HepG2 (cell line): ENCODE data around the gene DAAM2. TPM values are rescaled to one million over a fixed set of nuclear protein-coding genes. Genes with fewer than 3 reads are reported as not detected.

Source experiments
- GTF3A ChIP-seq: sonication (generic); formaldehyde crosslinking; conservative IDR thresholded peaks from 2 replicates; pipeline ENCODE4 v1.4.0; 2020; ENCODE audit warnings: mild to moderate bottlenecking, missing genetic modification reagents
- LCORL ChIP-seq, 2 experiments: fragments of 450-650 bp in 1 of 2; sonication (generic) in 1 of 2; formaldehyde crosslinking in 1 of 2; IDR thresholded peaks; 2 replicates each; pipeline versions ENCODE4 v1.5.0 to v1.6.1; 2017 to 2020; ENCODE audit warnings: antibody characterized with exemption in 1 of 2, missing genetic modification reagents in 1 of 2
- MZF1 ChIP-seq: sonication (generic); formaldehyde crosslinking; IDR thresholded peaks from 2 replicates; pipeline ENCODE4 v1.8.1; 2023; ENCODE audit warnings: mild to moderate bottlenecking, missing genetic modification reagents, borderline replicate concordance
- NFIC ChIP-seq: IDR thresholded peaks from 2 replicates; pipeline ENCODE4 v1.6.1; 2012; ENCODE audit warnings: mild to moderate bottlenecking, low read length, inconsistent platforms
- NRL ChIP-seq: sonication (generic); formaldehyde crosslinking; IDR thresholded peaks from 2 replicates; pipeline ENCODE4 v1.5.0; 2020; ENCODE audit warnings: missing genetic modification reagents, mild to moderate bottlenecking, moderate library complexity, borderline replicate concordance
- TMF1 ChIP-seq: sonication (generic); formaldehyde crosslinking; IDR thresholded peaks from 2 replicates; pipeline ENCODE4 v1.8.1; 2022; ENCODE audit warnings: low read depth, missing genetic modification reagents
- TSC22D2 ChIP-seq: sonication (generic); formaldehyde crosslinking; IDR thresholded peaks from 2 replicates; pipeline ENCODE4 v1.5.1; 2020; ENCODE audit warnings: missing genetic modification reagents, mild to moderate bottlenecking, borderline replicate concordance
- ZFP37 ChIP-seq: sonication (generic); formaldehyde crosslinking; IDR thresholded peaks from 2 replicates; pipeline ENCODE4 v1.4.0; 2020; ENCODE audit warnings: missing genetic modification reagents, borderline replicate concordance
- ZFYVE20 ChIP-seq: sonication (generic); formaldehyde crosslinking; IDR thresholded peaks from 2 replicates; pipeline ENCODE4 v1.8.0; 2023; ENCODE audit warnings: low read depth, mild to moderate bottlenecking, moderate library complexity, missing genetic modification reagents, borderline replicate concordance
- ZNF253 ChIP-seq: sonication (generic); formaldehyde crosslinking; IDR thresholded peaks from 2 replicates; pipeline ENCODE4 v1.8.0; 2022; ENCODE audit warnings: mild to moderate bottlenecking, missing genetic modification reagents, borderline replicate concordance
- ZNF441 ChIP-seq: sonication (generic); formaldehyde crosslinking; IDR thresholded peaks from 2 replicates; pipeline ENCODE4 v1.7.0; 2021; ENCODE audit warnings: missing genetic modification reagents, borderline replicate concordance
- ZNF703 ChIP-seq: sonication (generic); formaldehyde crosslinking; IDR thresholded peaks from 2 replicates; pipeline ENCODE4 v1.5.1; 2020; ENCODE audit warnings: missing genetic modification reagents, mild to moderate bottlenecking, moderate library complexity, borderline replicate concordance
- ZNF75D ChIP-seq: sonication (generic); formaldehyde crosslinking; IDR thresholded peaks from 2 replicates; pipeline ENCODE4 v1.8.1; 2023; ENCODE audit warnings: missing genetic modification reagents, mild to moderate bottlenecking, borderline replicate concordance
- ZNF788 ChIP-seq: sonication (generic); formaldehyde crosslinking; IDR thresholded peaks from 2 replicates; pipeline ENCODE4 v1.5.0; 2020; ENCODE audit warnings: mild to moderate bottlenecking, missing genetic modification reagents, borderline replicate concordance
- ZSCAN30 ChIP-seq: sonication (generic); formaldehyde crosslinking; IDR thresholded peaks from 2 replicates; pipeline ENCODE4 v1.5.0; 2020; ENCODE audit warnings: mild to moderate bottlenecking, missing genetic modification reagents
- polyA plus RNA-seq, 8 experiments: library from polyadenylated mRNA; depleted of rRNA in 3 of 8; stranded (reverse) in 7 of 8; unstranded in 1 of 8; fragments of >200 nt; fragmentation: Illumina TruSeq in 4 of 8; extraction: Trizol in 4 of 8; gene quantifications; 2 replicates each; pipeline versions ENCODE4 v1.2.1 to v1.2.3, GENCODE V29; 2011 to 2016; ENCODE audit warnings: low read depth in 4 of 8, missing spikeins in 1 of 8, mixed read lengths in 1 of 8; ENCODE audit not compliant: insufficient read depth in 1 of 8
- total RNA-seq, 5 experiments: library from RNA; depleted of rRNA; stranded (reverse); fragments of >200 nt; fragmentation: Illumina TruSeq; extraction: Trizol; gene quantifications; 2 replicates each; pipeline ENCODE4 v1.2.3, GENCODE V29; 2016; ENCODE audit warnings: low read depth in 1 of 5
- TF ChIP-seq, protein P1 (sequence below): sonication (generic); formaldehyde crosslinking; IDR thresholded peaks from 2 replicates; pipeline ENCODE4 v1.5.0; 2020; ENCODE audit warnings: mild to moderate bottlenecking, low read depth, missing genetic modification reagents, borderline replicate concordance
- TF ChIP-seq, protein P2 (sequence below): sonication (generic); formaldehyde crosslinking; IDR thresholded peaks from 2 replicates; pipeline ENCODE4 v1.8.1; 2023; ENCODE audit warnings: missing genetic modification reagents, mild to moderate bottlenecking, borderline replicate concordance
- TF ChIP-seq, protein P3 (sequence below): sonication (generic); formaldehyde crosslinking; IDR thresholded peaks from 2 replicates; pipeline ENCODE4 v1.5.0; 2020; ENCODE audit warnings: missing genetic modification reagents, mild to moderate bottlenecking, borderline replicate concordance
- TF ChIP-seq, protein P4 (sequence below): sonication (generic); formaldehyde crosslinking; IDR thresholded peaks from 2 replicates; pipeline ENCODE4 v1.4.0; 2020; ENCODE audit warnings: mild to moderate bottlenecking, missing genetic modification reagents
- TF ChIP-seq, protein P5 (sequence below): sonication (generic); formaldehyde crosslinking; conservative IDR thresholded peaks from 2 replicates; pipeline ENCODE4 v1.4.0; 2020; ENCODE audit warnings: missing genetic modification reagents
- TF ChIP-seq, protein P6 (sequence below): sonication (generic); formaldehyde crosslinking; IDR thresholded peaks from 2 replicates; pipeline ENCODE4 v1.4.0; 2020; ENCODE audit warnings: missing genetic modification reagents

DAAM2 gene
- total and polyA plus RNA-seq, 2 of the 13 experiments (the other 11 are each of a cell fraction or from before 2014, with no cell fraction given): 0.01 TPM; not detected in 1

DNA sequence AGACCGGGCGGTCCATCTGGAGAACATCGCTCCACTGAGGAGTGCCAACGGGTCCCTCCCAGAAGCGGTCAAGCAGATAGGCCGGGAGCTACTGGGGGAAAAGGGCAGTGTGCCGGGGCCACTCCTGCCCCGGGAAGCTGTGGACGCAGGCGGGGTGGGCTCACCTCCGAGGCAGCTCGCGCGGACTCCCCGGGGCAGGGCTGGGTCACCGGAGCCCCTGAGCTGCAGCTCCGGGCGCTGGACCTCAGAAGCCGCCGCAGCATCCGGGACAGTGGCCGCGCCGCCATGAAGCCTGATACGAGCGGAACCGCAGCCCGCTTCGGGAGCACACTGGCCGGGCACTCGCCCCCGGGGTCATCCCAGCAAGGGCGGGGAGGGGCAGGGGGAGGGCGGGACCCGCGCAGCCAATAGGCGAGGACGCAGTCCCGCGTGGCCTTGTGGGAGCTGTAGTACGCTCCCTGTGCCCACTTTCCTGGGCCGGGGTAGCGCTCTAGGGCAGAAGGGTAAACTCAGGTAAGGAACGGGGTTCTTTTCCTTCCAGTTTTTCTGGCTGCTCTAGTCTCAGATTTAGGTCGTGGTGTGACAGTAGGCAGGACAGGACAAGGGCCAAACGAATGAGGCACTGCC, 142.1 kb downstream of the DAAM2 start, which contains the start of gene MOCS1 (continued):
- TF ChIP-seq, protein P1, sequence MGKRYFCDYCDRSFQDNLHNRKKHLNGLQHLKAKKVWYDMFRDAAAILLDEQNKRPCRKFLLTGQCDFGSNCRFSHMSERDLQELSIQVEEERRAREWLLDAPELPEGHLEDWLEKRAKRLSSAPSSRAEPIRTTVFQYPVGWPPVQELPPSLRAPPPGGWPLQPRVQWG (CRISPR knock-in tag): no peak
- TF ChIP-seq, protein P2, sequence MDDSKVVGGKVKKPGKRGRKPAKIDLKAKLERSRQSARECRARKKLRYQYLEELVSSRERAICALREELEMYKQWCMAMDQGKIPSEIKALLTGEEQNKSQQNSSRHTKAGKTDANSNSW (CRISPR knock-in tag): no peak
- TF ChIP-seq, protein P3, sequence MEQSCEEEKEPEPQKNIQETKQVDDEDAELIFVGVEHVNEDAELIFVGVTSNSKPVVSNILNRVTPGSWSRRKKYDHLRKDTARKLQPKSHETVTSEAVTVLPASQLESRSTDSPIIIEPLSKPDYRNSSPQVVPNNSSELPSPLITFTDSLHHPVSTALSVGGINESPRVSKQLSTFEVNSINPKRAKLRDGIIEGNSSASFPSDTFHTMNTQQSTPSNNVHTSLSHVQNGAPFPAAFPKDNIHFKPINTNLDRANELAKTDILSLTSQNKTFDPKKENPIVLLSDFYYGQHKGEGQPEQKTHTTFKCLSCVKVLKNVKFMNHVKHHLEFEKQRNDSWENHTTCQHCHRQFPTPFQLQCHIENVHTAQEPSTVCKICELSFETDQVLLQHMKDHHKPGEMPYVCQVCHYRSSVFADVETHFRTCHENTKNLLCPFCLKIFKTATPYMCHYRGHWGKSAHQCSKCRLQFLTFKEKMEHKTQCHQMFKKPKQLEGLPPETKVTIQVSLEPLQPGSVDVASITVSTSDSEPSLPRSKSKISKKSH (CRISPR knock-in tag): 0 out of 2 replicates have a peak, but pooled peaks have one; percentile 72
- TF ChIP-seq, protein P4, sequence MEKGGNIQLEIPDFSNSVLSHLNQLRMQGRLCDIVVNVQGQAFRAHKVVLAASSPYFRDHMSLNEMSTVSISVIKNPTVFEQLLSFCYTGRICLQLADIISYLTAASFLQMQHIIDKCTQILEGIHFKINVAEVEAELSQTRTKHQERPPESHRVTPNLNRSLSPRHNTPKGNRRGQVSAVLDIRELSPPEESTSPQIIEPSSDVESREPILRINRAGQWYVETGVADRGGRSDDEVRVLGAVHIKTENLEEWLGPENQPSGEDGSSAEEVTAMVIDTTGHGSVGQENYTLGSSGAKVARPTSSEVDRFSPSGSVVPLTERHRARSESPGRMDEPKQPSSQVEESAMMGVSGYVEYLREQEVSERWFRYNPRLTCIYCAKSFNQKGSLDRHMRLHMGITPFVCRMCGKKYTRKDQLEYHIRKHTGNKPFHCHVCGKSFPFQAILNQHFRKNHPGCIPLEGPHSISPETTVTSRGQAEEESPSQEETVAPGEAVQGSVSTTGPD (CRISPR knock-in tag): no peak
- TF ChIP-seq ZFP37 (CRISPR knock-in tag) (no peak), GTF3A (CRISPR knock-in tag) (no peak), TMF1 (CRISPR knock-in tag) (no peak), ZFYVE20 (CRISPR knock-in tag) (no peak), ZNF253 (CRISPR knock-in tag) (peak; percentile 83; the same call in 1 of the 2 replicates), TSC22D2 (CRISPR knock-in tag) (peak; percentile 27; the same call in 1 of the 2 replicates), MZF1 (CRISPR knock-in tag) (no peak), ZNF788 (CRISPR knock-in tag) (peak; percentile 60), LCORL (IDR thresholded peaks at IDR 0.05) (no peak), LCORL (CRISPR knock-in tag; IDR thresholded peaks at IDR 0.05) (peak; percentile 66; the same call in 1 of the 2 replicates), ZSCAN30 (CRISPR knock-in tag) (no peak), NFIC (no peak), NRL (CRISPR knock-in tag) (peak; percentile 60), ZNF441 (CRISPR knock-in tag) (peak; percentile 39; the same call in 1 of the 2 replicates), ZNF75D (no peak), ZNF703 (CRISPR knock-in tag) (no peak; the same call in 1 of the 2 replicates)
- TF ChIP-seq, protein P5, sequence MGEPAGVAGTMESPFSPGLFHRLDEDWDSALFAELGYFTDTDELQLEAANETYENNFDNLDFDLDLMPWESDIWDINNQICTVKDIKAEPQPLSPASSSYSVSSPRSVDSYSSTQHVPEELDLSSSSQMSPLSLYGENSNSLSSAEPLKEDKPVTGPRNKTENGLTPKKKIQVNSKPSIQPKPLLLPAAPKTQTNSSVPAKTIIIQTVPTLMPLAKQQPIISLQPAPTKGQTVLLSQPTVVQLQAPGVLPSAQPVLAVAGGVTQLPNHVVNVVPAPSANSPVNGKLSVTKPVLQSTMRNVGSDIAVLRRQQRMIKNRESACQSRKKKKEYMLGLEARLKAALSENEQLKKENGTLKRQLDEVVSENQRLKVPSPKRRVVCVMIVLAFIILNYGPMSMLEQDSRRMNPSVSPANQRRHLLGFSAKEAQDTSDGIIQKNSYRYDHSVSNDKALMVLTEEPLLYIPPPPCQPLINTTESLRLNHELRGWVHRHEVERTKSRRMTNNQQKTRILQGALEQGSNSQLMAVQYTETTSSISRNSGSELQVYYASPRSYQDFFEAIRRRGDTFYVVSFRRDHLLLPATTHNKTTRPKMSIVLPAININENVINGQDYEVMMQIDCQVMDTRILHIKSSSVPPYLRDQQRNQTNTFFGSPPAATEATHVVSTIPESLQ (CRISPR knock-in tag): no peak
- TF ChIP-seq, protein P6, sequence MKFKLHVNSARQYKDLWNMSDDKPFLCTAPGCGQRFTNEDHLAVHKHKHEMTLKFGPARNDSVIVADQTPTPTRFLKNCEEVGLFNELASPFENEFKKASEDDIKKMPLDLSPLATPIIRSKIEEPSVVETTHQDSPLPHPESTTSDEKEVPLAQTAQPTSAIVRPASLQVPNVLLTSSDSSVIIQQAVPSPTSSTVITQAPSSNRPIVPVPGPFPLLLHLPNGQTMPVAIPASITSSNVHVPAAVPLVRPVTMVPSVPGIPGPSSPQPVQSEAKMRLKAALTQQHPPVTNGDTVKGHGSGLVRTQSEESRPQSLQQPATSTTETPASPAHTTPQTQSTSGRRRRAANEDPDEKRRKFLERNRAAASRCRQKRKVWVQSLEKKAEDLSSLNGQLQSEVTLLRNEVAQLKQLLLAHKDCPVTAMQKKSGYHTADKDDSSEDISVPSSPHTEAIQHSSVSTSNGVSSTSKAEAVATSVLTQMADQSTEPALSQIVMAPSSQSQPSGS (CRISPR knock-in tag): peak; percentile 37; the same call in 1 of the 2 replicates
